Astrocyte of the spinal cord (primary cell): Measurements from ENCODE around the gene HPGDS.
A peak's percentile ranks its signal among the peaks of the same experiment; 100 is the strongest.
"Not testable (repeated sequence)": the region's sequence is repeated elsewhere in the genome, so short reads cannot be mapped to it uniquely, and the experiment has no call there.

Experiments used
- DNase-seq: peaks from one replicate; pipeline ENCODE4 v3.0.0; 2011; ENCODE audit warnings: low read depth, low spot score
- H3K4me3 ChIP-seq: 2 replicates; pipeline ENCODE4 v1.5.1; 2011; ENCODE audit warnings: low read depth, mild to moderate bottlenecking, low read length, moderate library complexity
- in situ Hi-C: cut with HindIII; loops from 2 replicates; pipeline ENCODE4 v1.10.0; 2017; ENCODE audit warnings: low sequenced_read_pairs
- TF ChIP-seq, protein P1 (sequence below): IDR thresholded peaks from 2 replicates; pipeline ENCODE4 v1.5.1; 2012; ENCODE audit warnings: low read depth, mild to moderate bottlenecking, low read length, inconsistent platforms

Gene HPGDS

DNA sequence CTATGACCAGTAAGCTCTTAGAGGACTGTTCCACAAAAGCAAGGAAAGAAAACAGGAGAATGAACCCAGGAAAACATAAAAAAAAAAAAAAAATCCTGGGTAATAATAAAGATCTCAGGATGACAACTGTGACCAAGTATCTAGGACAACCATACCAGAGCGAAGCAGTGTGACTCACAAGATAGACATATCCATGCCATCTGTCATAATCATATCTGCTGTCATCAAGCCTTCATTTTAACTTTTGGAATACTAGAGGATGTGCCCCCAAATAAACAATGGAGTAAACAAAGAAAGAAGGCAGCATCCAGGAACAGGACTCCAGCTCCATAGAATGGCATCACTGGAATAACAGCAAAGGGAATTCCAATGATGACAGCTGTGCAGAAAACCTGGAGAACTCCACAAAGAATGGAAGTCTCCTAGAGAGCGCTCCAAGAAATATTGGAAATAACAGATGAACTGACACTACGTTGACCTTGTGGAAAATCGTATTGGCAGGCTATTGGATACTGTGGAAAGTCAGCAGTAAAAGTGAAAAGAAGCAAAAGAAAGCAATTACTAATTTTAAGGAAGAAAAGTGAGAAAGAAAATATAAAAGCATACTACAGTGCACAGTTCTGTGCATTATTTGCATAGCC lies 35.3 kb downstream of the HPGDS start:
- no peak for DNase-seq
- H3K4me3 ChIP-seq, result no peak overlapping the region
- in situ Hi-C loops, result no loop called here
- TF ChIP-seq, protein P1, sequence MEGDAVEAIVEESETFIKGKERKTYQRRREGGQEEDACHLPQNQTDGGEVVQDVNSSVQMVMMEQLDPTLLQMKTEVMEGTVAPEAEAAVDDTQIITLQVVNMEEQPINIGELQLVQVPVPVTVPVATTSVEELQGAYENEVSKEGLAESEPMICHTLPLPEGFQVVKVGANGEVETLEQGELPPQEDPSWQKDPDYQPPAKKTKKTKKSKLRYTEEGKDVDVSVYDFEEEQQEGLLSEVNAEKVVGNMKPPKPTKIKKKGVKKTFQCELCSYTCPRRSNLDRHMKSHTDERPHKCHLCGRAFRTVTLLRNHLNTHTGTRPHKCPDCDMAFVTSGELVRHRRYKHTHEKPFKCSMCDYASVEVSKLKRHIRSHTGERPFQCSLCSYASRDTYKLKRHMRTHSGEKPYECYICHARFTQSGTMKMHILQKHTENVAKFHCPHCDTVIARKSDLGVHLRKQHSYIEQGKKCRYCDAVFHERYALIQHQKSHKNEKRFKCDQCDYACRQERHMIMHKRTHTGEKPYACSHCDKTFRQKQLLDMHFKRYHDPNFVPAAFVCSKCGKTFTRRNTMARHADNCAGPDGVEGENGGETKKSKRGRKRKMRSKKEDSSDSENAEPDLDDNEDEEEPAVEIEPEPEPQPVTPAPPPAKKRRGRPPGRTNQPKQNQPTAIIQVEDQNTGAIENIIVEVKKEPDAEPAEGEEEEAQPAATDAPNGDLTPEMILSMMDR, result no peak

DNA sequence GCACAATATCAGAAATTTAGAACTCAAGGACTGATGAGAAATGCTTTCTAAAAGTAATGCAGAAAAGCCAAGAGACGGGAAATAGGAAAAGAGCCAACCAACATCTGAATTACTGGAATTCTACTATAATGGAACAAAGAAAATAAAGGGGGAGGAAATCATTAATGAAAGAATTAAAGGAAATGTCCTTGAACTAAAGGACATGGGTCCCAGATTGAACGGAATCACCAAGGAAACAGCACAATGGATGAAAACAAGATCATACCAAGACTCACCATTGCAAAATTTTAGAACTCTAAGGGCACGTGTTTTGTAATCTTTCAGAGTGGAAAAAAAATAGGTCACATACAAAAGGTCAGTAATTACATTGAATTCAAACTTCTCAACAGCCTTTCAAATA lies 35.9 kb downstream of the HPGDS start:
- in situ Hi-C loops, result no loop called here
- TF ChIP-seq, protein P1, result no peak
- no peak for DNase-seq
- no peak overlapping the region for H3K4me3 ChIP-seq

DNA sequence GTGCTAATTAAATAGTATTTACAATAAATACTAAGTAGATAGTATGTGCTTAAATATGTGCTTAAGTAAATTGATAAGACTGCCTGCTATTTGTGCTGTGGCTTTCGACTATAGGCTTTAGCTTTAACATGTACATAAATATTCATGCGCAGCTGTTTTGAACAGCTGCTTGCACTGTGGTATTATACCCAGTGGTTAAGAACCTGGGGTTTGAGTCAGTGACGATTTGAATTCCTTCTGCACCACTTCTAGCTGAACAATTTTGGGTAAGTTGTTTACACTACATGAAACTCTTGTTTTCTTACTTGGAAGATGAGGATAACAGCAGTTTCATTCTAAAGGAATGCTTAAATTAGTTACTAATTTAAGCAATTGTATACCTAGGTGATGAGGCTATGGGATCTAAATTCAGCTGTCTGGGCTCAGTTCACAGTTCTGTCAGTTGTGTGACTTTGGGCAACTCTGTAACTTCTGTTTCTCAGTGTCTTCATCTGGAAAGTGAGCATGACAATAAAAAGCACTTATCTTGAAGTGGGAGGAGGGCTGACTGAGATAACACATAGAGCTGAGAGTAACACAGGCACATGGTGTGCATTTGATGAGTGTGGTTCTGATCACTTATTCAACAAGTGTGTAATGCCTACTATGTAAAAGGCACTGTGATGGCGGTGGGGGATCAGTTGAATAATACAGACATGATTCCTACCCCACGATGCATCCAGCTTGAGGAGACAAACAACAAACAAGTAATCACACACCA lies 37.0 kb downstream of the HPGDS start:
- in situ Hi-C loops, result no loop called here
- TF ChIP-seq, protein P1, result no peak
- no peak overlapping the region for H3K4me3 ChIP-seq
- DNase-seq, result no peak

DNA sequence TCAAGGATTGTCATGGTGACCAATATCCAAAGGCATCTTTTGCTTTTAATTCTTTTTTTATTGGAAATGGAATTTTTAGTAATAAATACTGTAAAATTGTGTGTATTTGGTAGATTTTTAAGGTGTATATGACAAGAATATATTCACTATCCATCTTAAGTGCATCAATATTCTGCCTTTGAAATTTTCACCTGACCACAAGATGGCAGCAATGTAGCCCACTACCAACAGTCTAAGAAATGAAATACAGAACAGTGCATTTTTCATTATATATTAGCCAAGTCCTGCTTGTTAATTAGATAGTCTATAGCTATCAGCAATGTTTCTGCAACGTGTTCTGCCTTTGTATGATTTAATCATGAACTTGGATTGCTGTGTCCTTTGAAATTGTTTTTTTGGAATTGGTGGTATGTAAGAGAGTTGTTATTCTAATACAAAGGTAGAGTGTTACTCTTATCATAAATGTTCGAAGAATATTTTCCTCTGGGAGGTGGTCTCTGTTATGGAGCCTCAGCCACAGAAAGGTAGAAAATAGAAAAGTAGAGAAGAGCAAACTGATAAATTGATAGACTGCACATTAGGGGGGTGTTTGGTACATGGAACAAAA lies 38.2 kb downstream of the HPGDS start:
- peak; percentile 47 for DNase-seq
- in situ Hi-C loops, result no loop called here

DNA sequence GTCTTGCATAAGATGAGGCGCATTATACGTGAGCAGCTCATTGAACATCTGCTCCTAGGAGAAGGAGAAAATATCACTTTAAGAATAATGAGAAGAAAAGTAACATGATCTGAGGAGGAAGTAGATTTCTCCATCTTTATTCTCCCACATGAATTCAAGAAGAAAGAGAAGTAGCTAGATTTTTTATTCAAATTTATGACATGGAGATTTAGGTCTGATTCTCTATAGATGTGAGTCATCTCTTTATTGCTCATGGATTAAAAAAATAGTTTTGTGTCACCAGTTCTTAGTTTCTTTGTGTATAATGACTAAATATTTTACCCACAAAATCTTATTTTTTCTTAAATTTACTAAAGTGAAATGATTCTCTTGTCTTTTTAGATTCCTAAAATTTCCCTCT lies 40.4 kb downstream of the HPGDS start:
- TF ChIP-seq, protein P1, result no peak
- no peak for DNase-seq
- in situ Hi-C loops, result no loop called here
- no peak overlapping the region for H3K4me3 ChIP-seq

More for the DNA sequence above, 38.2 kb downstream of the HPGDS start:
- H3K4me3 ChIP-seq, result no peak overlapping the region
- TF ChIP-seq, protein P1, result peak; percentile 68

DNA sequence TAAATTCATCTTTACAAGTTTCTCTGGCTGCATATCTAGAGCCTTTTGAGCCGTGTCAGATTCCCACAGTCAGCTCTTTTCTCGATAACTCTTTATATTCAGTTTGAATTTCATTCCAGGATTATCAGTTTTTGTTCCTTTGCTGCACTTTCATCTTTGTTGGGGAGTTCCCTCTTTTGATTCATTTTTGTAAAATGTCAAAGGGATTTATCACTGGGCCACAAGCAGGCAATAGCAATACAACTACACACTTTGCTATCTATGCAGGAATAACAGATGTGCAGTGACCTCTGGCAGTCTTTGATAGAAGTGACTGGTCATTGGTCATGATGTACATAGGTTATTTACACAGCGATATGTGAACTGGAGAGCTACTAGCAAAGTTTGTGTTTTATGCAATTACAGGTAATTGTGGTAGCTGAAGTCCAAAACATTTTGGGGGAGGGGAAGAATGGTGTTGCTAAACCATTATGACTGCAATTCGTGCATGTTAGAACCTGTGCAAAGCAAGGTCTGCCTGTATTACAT lies 43.8 kb downstream of the HPGDS start:
- no peak overlapping the region for H3K4me3 ChIP-seq
- no peak for DNase-seq
- TF ChIP-seq, protein P1, result no peak
- in situ Hi-C loops, result no loop called here

DNA sequence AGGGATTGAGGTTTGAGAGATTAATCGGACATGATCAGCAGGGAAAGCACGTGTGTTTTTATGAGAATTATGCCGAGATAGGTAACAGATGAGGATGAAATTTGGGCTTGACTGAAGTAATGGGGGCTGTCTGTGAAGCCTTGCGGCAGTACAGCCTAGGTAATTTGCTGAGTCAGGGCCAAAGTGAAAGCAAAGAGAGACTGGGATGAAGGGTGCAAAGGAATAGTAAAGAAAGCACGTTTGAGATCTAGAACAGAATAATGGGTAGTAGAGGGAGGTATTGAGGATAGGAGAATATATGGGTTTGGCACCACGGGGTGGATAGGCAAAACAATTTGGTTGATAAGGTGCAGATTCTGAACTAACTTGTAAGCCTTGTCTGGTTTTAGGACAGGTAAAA lies 47.2 kb downstream of the HPGDS start:
- H3K4me3 ChIP-seq, in situ Hi-C loops, DNase-seq: not testable (repeated sequence)

DNA sequence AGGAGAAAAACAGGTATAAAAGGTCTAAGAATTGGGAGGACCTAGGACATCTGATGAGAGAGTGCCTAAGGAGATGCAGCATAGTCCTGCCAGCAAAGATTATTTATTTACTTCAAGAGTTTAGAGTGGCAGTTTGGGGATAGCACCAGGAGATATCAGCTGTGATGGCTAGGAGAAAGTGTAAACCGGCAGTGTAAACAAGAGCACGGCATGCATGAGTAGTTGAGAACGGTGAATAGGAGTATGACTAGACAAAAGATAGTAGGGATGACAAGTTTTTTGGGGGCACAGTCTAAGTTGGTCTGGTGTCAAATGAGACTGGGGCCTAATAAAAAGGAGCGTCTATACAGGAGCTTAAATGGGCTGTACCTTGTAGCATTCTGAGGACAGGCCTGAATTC lies 48.7 kb downstream of the HPGDS start:
- in situ Hi-C loops, H3K4me3 ChIP-seq, DNase-seq: not testable (repeated sequence)
